ENCODE results near the gene HS2ST1.

DNA sequence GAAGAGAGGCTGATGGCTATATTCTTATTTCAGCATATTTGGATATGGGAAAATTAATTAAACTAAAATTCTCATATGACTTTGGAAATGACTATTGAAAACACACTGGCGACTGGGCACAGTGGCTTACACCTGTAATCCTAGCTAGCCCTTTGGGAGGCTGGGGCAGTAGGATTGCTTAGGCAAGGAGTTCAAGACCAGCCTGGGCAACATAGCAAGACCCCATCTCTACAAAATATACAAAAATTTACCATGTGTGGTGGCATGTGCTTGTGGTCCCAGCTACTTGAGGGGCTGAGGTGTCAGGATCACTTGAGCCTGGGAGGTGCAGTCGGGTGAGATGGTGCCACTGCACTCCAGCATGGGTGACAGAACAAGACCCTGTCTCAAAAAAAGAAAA is 26.2 kb downstream of the HS2ST1 start:
- TF ChIP-seq TAF1 (conservative IDR thresholded peaks at IDR 0.05) (no peak), JUND (IDR thresholded peaks at IDR 0.05) (no peak), RXRA (IDR thresholded peaks at IDR 0.05) (no peak), FOXA1 (IDR thresholded peaks at IDR 0.05) (no peak), HNF4G (IDR thresholded peaks at IDR 0.05) (no peak), GABPA (IDR thresholded peaks at IDR 0.05 in 1 of 2, conservative IDR thresholded peaks at IDR 0.05 in 1 of 2) (no peak), NR2F2 (IDR thresholded peaks at IDR 0.05) (no peak)
- TF ChIP-seq, protein P1, sequence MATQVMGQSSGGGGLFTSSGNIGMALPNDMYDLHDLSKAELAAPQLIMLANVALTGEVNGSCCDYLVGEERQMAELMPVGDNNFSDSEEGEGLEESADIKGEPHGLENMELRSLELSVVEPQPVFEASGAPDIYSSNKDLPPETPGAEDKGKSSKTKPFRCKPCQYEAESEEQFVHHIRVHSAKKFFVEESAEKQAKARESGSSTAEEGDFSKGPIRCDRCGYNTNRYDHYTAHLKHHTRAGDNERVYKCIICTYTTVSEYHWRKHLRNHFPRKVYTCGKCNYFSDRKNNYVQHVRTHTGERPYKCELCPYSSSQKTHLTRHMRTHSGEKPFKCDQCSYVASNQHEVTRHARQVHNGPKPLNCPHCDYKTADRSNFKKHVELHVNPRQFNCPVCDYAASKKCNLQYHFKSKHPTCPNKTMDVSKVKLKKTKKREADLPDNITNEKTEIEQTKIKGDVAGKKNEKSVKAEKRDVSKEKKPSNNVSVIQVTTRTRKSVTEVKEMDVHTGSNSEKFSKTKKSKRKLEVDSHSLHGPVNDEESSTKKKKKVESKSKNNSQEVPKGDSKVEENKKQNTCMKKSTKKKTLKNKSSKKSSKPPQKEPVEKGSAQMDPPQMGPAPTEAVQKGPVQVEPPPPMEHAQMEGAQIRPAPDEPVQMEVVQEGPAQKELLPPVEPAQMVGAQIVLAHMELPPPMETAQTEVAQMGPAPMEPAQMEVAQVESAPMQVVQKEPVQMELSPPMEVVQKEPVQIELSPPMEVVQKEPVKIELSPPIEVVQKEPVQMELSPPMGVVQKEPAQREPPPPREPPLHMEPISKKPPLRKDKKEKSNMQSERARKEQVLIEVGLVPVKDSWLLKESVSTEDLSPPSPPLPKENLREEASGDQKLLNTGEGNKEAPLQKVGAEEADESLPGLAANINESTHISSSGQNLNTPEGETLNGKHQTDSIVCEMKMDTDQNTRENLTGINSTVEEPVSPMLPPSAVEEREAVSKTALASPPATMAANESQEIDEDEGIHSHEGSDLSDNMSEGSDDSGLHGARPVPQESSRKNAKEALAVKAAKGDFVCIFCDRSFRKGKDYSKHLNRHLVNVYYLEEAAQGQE (IDR thresholded peaks at IDR 0.05) = no peak
- TF ChIP-seq, protein P2, sequence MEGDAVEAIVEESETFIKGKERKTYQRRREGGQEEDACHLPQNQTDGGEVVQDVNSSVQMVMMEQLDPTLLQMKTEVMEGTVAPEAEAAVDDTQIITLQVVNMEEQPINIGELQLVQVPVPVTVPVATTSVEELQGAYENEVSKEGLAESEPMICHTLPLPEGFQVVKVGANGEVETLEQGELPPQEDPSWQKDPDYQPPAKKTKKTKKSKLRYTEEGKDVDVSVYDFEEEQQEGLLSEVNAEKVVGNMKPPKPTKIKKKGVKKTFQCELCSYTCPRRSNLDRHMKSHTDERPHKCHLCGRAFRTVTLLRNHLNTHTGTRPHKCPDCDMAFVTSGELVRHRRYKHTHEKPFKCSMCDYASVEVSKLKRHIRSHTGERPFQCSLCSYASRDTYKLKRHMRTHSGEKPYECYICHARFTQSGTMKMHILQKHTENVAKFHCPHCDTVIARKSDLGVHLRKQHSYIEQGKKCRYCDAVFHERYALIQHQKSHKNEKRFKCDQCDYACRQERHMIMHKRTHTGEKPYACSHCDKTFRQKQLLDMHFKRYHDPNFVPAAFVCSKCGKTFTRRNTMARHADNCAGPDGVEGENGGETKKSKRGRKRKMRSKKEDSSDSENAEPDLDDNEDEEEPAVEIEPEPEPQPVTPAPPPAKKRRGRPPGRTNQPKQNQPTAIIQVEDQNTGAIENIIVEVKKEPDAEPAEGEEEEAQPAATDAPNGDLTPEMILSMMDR (IDR thresholded peaks at IDR 0.05; ENCODE audit: low read depth, low read length, missing input control) = no peak
- TF ChIP-seq, protein P3, sequence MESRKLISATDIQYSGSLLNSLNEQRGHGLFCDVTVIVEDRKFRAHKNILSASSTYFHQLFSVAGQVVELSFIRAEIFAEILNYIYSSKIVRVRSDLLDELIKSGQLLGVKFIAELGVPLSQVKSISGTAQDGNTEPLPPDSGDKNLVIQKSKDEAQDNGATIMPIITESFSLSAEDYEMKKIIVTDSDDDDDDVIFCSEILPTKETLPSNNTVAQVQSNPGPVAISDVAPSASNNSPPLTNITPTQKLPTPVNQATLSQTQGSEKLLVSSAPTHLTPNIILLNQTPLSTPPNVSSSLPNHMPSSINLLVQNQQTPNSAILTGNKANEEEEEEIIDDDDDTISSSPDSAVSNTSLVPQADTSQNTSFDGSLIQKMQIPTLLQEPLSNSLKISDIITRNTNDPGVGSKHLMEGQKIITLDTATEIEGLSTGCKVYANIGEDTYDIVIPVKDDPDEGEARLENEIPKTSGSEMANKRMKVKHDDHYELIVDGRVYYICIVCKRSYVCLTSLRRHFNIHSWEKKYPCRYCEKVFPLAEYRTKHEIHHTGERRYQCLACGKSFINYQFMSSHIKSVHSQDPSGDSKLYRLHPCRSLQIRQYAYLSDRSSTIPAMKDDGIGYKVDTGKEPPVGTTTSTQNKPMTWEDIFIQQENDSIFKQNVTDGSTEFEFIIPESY (IDR thresholded peaks at IDR 0.05) = no peak

All from liver (tissue), 3 donors.